ENCODE data around the gene TTLL10.

- TF ChIP-seq POLR2AphosphoS5 (IDR thresholded peaks at IDR 0.05; ENCODE audit: low read depth, low read length) = no peak
- peak; percentile 40 for TF ChIP-seq CTCF (IDR thresholded peaks at IDR 0.05)
These were observed 57.1 kb downstream of the TTLL10 start for GRCh38 chr1:1230656-1231399.

All from SK-N-SH (cell line).